GM19452 (cell line): ENCODE data around the gene ETV6.
A peak's percentile ranks its signal among the peaks of the same experiment; 100 is the strongest.

ENCODE experiments used
- ATAC-seq: cut with Tn5 transposase; IDR thresholded peaks from one replicate; pipeline ENCODE4 v1.9.1; 2021; ENCODE audit not compliant: unreplicated experiment

The ETV6 gene

DNA sequence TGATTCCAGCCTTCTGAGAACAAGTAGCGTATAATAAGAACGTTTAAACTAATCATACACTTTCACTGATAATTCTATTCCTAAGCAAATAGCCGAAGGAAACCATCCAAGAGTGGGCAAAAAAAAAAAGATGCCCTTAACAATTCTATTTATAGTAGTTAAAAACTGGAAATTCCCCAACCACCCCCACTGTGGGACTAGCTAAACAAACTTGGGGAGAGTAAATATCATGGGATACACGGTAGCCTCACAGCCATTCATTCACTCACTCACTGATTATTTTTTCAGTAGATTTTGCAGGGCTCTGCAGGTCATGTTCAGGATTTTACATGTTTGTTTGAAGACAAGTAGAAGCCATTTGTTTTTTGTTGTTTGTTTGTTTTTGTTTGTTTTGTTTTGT, 197.0 kb downstream of the ETV6 start:
- ATAC-seq, result no peak

DNA sequence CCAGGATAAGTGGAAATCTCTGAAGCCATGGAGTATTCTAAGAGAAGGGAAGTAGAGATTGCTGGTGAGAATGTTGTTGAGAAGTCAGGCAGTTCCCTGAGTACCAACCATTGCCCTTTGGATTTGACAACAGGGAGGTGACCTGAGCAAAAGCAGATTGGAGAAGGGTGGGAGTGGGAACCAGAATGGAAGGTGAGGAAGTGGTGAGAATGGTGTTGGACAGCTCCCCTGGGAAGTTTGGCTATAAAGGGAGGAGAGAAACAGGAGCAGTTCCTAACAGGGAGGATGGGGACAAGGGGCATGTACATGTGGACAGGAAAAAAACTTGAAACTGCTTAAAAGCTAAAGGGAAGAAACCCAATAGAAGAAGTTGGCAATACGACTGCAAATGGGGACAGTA, 198.1 kb downstream of the ETV6 start:
- no peak for ATAC-seq

DNA sequence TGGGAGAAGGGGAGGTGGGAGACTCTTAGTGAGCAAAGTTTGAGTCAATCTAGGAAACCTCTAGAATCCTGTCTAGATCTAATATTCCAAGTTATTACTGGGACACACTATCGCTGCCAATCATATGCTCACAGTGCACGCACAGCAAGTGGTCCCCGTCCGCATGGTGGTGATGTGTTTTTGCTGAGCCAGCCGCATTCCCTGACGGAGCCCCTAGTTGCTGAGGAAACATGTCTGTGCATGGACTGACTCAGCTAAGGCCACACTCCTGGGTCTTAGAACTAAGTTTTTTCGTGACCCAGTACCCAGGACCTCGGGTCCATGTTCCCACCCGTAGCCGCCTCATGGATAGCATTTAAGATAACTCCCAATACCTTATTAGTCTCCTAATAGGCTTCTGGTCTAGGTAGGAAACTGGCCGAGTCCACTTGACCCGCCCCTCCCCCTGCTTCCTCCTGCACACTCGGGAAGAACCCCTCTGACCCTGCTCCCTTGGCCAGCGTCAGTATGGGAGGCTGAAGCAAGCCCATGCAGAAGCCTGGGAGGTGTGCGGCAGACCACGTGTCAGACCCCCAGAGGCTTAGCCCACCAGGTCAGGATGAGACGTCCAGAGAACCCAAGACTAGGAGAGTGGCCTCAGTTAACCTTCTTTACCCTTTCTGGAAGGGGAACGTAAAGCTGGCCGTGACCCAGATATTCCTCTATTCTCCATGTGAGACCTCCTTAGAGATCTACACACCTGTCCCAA, 200.5 kb downstream of the ETV6 start:
- ATAC-seq, result no peak

DNA sequence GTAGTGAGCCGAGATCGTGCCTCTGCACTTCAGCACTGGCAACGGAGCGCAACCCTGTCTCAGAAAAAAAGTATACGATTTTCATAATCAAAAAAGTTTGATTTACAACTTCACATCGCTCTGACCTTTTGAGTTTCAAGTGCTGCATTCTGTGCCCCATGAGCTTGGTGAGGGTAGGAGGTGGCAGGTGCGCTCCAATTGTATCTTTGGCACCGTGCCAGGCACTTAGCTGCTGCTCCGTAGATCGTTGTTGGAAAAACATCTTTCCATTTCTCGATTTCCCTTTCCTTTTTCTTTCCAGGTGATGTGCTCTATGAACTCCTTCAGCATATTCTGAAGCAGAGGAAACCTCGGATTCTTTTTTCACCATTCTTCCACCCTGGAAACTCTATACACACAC, 203.7 kb downstream of the ETV6 start:
- ATAC-seq, result no peak

DNA sequence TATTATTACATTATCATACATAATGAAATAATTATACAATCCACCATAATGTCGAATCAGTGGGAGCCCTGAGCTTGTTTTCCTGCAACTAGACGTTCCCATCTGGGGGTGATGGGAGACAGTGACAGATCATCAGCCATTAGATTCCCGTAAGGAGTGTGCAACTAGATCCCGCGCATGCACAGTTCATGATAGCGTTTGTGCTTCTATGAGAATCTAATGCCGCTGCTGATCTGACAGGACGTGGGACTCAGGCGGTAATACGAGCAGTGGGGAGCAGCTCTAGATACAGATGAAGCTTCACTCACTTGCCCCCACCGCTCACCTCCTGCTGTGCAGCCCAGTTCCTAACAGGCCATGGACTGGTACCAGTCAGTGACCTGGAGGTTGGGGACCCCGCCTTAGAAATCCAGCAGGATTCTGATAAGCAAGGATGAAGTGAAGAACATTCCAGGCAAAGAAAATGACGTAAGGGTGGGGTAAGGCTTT, 204.6 kb downstream of the ETV6 start:
- ATAC-seq, result no peak

DNA sequence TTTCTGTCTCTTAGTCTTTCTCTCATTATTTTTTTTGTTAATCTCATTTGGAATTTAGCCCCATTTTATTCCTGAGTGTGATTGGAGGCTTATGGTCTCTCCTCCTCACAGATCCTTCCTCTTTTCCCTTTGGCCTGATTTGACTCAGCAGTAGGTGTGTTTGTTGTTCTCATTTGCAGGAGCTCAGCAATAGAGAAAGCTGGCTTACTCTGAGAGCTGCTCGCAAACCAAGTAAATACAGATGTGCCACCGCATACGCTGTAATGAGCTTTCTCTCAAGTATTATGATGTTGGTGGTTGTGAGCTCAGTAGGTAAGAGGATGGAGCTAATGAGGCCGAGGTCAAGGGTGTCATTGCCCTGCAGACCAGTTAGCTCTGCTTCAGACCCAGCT, 206.5 kb downstream of the ETV6 start:
- ATAC-seq, result peak; percentile 72

DNA sequence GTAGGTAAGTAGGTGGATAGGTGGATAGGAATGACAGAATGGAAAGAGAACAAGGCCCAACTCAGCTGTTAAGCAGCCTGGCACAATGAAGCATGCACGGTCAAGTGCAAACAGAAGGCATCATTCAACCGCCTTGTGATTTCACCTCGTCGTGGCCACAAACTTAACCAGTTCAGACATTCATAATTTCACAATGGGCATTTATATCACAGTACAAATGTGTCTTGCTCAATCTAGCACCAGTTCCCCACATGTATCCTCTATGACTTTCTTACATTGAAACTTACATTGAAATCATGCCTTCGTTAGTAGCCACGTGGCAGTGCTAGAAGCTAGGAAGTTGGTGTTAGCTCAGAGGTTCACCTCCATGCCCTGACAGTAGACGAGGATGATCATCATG, 207.5 kb downstream of the ETV6 start:
- ATAC-seq, result no peak

DNA sequence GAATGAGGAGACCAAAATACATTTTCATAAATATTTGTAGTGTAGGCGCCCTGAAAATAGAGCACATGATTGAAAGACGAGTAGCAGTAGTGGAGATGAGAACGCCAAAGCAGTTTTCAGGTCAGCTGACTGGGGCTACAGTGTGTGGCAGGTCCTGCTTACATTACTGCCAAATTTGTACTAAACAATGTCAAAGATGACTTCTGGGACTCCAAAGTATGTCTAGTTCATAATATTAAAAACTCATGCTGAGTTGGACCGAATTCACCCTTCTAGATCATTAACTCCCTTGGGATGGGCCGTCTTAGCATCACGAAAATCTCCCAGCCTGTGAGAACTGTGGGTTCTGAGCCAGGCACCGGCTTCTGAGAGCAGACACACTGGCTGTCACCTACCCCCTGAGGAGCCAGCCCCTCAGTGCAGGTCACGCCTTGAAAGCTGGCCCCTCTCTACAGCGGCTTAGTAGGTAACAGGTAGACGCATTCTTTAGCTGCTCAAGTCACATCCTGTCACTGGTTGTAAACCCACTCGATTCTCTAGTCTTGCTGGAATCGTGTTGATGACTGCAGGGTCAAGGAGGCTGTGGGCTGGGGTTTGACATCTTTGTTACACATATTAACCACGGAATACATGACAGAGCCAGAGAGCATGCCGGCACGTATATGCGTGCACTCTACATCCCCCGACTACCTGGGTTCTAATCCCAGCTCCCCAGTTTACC, 210.4 kb downstream of the ETV6 start:
- ATAC-seq, result no peak

DNA sequence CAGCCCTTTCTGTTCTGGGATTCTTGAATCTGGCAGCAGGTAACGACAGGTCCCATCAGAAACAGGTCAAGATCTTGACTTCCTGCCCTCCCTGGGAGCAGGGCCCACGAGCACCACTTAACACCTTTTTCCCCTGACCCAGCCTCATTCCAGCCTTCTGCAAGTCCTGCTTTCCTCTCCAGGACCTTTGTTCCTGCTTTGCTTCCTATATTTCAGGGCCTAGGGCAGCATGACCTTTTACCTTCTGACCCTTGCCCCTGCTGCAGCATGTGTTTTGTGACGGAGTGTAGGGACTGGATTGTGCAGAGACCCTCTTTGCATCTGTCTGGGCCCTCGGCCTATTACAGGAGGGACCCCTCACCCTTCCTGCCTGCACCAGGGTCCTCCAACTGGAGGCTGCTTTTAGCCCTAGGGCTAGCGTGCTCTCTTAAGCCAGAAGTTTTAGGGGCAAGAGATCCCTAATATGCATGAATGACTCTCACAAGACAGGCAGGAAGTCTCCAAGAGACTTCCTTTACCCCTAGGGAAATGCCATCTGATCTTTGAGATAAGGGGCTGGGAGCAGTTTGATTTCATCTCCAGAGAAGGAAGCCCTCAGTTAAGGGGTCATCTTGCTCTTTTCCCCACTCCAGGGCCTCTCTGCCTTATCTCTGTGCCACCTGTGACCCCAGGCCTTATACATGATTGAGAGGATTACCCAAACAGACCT, 211.8 kb downstream of the ETV6 start:
- ATAC-seq, result no peak

DNA sequence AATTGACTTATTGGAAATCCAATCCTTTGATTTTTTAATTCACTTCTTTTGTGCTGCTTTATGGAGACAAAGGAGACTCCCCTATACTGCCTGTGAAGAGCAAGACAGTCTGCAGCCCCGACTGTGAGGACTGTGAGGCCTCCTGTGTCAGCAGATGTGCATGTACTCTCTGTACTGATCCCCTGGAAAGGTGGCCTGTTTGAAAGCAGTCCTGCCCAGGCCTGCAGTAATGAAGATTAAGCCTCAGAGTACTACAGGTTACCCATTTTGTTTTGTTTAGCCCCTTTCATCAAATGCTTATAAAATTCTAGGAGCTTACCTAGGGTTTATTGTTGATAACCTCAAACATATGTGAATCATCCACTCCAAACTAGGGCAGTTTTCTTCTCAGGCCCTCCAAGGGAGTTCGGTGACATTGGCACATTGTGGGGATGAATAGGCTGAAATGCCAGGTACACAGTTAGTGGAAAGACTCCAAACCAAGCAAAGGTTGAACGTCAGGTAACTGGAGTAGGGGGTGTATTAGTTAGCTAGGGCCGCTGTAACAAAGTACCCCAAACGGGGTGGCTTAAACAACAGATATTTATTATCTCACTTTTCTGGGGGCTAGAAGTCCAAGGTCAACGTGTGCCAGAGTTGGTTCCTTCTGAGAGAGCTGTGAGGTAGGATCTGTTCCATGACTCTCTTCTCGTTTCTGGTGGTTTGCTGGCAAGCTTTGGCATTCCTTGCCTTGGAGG, 212.6 kb downstream of the ETV6 start:
- ATAC-seq, result no peak

DNA sequence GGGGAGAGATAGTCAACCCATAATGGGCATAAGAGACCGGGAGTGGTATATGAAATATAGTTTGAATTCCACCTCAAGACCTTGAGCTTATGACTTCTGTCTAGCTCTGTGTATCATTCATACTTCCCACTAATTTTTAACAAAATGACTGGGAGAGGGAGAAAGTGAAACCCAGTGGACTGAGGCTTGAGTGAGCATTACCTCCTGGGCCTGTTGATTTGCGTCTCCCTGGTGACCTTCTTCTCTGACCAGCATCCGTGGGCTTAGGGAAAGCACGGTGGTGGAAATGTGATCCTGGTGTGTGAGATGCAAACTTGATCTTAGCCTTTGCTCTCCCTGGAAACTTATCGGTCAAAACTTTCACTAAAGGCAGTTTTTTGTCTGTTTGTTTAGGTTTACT, 213.3 kb downstream of the ETV6 start:
- ATAC-seq, result no peak

DNA sequence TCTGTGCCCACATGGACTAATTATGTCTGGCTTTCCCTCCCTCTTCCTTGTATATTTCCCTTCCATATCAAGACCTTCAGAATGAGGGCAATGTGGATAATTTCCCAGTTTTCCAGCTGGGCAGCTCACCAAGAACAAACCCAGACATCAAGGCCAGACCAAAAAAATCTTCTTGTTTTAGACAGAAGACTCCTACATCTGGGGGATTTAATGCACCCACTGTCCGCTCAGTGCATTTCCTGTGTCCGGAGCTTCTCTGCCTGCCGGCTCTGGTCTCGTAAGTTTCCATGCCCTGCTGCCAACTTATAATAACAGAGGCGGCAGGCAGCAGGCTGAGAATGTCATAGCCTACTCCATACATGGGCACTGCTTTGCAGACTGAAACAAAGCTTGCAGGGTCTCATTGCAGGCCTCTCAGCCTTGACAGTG, 214.0 kb downstream of the ETV6 start:
- ATAC-seq, result no peak

DNA sequence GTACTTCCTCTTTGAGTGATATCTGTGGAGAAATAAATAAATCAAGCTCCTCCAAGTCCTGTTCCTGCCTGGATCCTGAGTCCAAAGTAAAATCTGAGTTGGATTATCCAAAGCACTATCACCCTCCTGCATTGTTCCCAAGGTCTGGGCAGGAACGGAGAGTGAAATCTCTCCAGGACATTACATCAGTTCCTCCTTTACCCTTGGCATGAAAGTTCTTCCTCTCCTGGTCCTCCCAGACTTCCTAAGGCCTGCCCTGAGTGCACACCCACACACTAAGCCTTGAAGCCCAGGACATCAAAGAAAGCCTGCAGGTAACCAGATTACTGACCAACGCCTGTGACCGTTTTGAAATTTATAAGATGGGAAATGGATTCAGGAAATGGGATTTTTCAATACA, 214.5 kb downstream of the ETV6 start:
- no peak for ATAC-seq

DNA sequence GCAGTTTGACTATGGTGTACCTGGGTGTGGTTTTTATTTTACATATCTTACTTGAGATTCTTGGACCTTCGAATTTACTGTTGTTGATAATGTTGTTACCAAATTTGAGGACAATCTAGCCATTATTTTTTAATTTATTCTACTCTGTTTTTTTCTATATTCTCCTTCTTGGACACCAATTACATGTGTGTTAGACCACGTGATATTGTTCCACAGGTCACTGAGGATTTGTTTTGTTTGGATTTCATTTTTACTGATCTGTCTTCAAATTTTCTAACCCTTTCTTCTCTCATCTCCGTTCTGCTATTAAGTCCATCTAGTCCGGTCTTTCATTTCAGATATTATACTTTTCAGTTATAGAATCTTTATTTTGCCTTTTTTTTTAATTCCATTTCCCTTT, 216.3 kb downstream of the ETV6 start:
- no peak for ATAC-seq

DNA sequence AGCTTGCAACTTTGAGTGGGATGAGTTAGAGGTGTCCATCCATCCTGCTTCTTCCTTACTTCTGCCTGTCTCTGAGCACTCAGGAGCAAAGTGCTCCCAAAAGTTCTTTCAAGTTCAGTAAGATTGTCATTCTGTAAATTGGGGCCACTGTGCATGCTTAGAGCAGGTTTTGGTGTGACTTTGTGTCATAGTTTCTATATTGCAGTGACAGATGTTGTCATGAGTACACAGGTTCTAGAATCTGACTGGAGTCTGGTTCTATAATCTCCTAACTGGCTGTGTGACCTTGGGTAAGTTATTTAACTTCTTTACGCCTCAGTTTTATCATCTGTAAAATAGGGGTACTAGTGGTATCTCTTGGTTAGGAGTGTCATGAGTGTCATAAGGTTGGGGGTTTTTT, 218.6 kb downstream of the ETV6 start:
- no peak for ATAC-seq

DNA sequence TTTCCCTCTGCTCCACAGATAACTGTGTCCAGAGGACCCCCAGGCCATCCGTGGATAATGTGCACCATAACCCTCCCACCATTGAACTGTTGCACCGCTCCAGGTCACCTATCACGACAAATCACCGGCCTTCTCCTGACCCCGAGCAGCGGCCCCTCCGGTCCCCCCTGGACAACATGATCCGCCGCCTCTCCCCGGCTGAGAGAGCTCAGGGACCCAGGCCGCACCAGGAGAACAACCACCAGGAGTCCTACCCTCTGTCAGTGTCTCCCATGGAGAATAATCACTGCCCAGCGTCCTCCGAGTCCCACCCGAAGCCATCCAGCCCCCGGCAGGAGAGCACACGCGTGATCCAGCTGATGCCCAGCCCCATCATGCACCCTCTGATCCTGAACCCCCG, 219.9 kb downstream of the ETV6 start:
- ATAC-seq, result no peak

DNA sequence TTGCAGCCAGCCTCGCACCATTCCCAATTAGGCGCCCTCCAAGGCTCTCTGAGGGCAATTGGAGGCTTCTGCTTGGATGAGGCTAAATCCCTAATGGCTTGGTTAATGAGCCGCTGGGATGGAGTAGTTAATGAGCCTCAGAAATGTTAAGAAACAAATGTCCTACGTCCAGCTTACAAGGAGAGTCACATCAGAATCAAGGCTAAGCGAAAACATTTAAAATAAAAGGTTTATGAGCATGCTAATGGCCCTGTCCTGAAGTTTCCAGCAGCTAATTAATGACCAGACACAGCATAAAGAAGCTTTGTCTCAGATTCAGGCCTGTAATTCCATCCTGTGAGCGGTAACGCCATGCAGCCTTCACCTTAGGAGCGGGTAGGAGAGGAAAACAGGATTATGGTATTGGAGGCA, 220.6 kb downstream of the ETV6 start:
- ATAC-seq, result no peak

DNA sequence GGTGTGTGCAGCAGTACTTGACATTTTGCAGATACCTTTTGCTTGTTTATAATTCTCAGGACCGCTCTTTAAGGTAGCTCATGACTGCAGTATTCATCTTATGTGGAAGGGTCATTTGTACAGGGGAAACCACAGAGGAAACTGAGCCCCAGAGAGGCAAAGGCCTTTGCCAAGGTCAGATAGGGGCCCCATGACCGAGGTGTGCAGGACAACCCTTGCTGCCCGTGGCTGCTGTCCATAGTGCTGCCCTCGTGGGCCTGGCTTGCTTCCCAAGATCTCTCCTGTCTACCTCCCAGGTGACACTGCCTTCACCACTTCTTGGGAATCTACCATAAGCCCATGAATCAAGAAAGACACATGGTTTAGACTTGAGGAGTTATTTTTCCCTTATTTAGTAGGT, 222.6 kb downstream of the ETV6 start:
- ATAC-seq, result no peak

DNA sequence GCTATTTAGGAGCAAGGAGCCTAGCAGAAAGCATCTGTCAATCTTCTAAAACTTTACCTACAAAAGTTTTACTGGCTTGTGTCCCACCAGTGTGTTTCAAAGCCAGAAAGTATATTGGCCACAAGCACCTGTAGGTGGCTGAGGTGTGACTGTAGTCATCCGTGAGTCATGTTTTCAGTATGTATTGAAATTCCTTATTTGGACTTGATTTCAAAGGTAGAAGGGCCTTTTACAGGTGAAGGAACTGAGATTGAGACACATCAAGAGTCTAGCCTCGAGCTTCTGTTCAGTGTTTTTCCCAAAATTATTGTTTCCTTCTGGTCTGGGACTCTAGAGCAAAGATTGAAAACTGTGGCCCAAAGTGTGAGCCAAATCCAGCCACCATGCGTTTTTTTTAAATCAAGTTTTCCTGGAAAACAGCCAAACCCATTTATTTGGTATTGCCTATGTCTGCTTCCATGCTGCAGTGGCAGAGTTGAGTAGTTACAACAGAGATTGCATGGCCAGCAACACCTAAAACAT, 226.0 kb downstream of the ETV6 start:
- no peak for ATAC-seq

DNA sequence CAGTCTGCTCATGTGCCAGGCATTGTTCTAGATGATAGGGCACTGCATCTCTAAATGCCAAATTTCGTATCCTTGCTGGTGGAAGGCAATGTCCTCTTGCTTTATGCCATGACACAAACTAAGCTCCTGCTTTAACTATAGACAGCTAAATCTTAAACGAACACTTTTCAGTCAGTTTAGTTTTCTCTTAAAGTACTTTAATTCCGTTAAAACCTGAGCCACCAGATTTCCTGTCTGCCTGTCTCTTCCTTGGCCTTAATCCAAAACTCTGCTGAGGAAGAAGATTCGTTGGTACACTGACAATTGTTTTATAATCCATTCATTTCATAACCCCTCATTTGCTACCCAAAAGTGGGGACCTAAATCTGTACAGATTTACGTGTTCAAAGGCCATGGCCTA, 226.8 kb downstream of the ETV6 start:
- no peak for ATAC-seq
